Activated T-cell treated with anti-CD3 and anti-CD28 coated beads, Interleukin-2, amount 50 U/mL, for 1 hour (primary cell): ENCODE results near the gene CDC123.
"Not testable (repeated sequence)": the region's sequence is repeated elsewhere in the genome, so short reads cannot be mapped to it uniquely, and the experiment has no call there.

ENCODE experiments used
- DNase-seq: peaks from one replicate; pipeline ENCODE4 v3.0.0-alpha.2; 2020

Gene CDC123

GRCh38 chr10:12191715-12192114, 4.3 kb upstream of the CDC123 start:
- DNase-seq = no peak

GRCh38 chr10:12193193-12193592, 2.8 kb upstream of the CDC123 start:
- no peak for DNase-seq

GRCh38 chr10:12194752-12195271, 1.2 kb upstream of the CDC123 start:
- peak; percentile 43 for DNase-seq

- no peak for DNase-seq
Measured at GRCh38 chr10:12195281-12195602, 746 bp upstream of the CDC123 start.

DNA sequence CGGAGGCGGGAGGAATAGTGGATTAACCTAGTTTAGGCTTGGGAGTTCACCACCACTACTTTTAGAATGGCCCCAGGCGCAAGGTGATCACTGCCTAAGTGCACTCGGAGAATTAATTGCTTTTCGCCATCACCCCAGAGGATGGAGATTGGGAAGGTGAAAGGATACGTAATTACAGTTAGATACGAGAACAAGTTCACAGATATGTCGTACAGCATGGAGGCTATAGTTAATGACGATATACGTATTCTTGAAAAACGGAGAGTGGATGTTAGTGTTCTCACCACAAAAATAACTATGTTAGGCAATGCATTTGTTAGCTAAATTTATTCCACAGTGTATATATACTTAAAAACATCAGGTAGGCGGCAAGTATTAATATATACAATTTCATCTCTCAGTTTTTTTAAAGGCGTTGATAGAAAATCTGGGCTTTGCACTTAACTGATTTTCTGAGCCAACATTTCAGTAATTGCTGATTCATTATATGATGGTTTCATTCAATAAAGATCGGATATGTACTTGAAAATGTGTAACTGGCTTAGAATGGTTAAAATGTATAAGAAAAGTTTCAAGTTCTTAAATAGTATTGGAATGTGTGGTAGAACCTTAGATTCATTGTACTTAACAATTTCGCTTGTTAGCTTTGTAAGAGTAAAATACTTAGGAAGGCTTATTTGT, 683 bp downstream of the CDC123 start:
- DNase-seq = no peak

GRCh38 chr10:12198156-12198555, 2.2 kb downstream of the CDC123 start:
- no peak for DNase-seq

DNA sequence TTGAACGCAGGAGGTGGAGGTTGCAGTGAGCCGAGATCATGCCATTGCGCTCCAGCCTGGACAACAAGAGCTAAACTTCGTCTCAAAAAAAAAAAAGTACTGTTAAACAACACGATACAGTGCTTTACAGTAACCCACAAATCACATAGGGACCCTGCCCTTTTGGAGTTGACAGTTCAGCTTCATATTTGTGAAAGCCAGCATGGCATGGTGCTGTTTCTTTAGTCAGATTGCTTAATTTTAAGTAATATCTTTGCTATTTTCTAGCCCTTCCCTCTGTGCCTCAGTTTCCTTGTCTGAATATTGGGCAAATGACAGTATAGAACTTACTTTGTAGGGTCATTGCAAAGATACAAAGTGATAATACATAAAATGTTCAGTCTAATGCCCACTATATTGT, 4.9 kb downstream of the CDC123 start:
- DNase-seq = no peak

DNA sequence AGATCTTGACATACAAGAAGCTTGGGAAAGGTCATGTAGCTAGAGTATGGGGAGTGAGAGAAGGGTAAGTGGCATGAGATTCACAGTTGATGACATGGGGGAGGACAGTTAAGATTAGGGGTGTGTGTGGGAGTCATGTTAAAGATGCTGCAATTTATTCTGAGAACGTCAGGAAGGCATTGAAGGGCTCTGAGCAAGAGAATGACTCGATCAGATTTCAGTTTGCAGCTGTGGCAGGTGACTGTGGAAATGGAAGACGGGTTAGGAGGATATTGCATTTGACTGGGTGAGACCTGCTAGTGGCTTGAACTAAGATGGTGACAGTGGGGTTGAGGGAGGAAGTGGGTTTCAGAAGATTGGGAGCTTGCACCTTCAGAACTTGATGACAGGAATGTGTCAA, 5.6 kb downstream of the CDC123 start:
- no peak for DNase-seq

DNA sequence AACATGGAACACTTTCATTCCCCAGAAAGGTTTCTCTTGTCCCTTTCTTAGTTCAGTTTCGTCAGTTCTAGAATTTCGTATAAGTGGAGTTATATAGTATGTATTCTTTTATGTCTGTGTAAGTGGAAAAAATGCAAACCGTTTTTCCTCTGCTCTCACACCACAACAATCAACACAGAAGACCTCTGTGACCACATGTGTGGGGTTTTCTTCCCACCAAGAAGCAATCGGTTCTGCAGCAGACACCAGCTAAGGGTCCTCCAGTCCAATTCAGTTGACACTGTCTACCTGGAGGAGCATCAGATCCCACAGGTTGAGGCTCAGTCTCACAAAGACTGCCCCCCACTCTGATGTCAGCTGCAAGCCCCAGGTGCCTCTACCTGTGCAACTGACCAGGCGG, 6.2 kb downstream of the CDC123 start:
- no peak for DNase-seq

DNA sequence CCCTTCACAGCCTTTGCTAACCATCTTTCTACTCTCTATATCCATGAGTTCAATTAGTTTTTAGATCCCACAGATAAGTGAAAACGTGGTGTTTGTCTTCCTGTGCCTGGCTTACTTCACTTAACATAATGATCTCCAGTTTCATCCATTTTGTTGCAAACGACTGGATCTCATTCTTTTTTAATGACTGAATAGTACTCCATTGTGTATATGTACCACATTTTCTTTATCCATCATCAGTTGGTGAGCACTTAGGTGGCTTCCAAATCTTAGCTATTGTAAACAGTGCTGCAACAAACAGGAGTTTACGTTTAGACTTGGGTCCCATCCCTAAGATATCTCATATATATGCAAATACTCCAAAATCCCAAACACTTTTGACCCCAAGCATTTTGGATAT, 9.1 kb downstream of the CDC123 start:
- DNase-seq = no peak

DNA sequence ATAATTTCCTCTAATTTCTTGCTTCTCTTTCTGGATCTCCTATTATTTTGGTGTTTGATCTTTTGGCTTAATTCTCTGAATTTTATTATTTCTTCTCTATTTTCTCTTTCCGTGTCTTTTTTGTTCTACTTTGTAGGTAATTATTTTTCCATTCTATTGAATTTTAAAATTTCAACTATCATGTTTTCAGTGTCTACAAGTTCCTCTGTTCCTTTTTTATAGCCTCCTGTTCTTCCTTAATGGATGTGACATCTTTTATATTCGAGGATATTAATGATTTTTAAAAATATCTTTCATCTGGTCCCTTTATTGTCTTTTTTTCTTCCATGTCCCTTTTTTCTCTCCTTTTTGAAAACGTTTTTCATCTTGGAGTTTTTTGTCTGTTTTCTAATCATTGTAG, 11.1 kb downstream of the CDC123 start:
- no peak for DNase-seq

DNA sequence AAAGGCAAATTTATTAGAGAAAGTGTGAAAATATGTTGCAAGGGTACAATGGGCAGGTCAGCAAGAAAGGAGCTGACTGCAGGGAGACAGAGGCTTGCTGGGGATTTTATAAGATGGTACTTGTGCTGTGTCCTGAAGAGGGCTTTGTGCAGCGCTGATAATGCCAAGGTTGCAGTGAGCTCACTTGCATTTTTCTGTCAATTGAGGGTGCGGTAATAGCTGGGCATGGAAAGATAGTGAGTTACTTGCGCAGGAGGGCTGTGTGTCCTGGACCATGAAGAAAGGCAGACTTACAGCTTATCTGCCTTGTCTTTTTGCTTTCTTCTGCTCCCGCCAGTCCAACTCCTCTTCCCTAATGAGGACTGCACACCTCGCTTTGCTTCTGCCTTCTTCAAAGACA, 12.5 kb downstream of the CDC123 start:
- DNase-seq = no peak

DNA sequence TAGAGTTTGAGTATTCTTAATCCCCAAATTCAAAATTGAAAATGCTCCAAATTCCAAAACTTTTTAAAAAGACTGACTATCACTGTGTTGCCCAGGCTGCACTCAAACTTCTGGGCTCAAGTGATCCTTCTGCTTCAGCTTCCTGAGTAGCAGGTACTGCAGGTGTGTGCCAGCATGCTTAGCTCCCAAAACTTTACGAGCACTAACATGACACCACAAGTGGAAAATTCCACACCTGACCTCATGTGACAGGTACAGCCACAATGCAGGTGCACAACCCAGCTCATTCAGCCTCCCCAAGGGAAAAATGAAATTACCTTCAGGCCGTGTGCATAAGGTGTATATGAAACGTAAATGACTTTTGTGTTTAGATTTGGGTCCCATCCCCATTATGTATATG, 16.5 kb downstream of the CDC123 start:
- no peak for DNase-seq

DNA sequence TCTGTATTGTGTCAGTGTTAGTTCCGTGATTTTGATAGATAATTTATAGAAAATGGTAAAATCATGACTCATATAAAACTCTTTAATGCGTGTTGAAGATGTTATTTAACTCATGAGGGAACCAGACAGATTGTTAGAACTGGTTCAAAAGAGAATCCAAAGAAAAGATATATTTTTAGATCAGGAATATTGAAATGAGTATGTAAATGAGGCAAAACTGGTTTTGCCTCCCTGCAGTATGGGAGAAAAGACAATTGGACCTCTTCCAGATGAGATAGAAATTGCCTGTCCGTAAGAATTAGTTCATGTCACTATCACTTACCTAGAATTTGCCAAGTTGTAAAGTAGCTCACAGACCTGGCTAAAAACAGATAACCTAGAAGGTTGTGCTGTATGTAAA, 17.6 kb downstream of the CDC123 start:
- no peak for DNase-seq

DNA sequence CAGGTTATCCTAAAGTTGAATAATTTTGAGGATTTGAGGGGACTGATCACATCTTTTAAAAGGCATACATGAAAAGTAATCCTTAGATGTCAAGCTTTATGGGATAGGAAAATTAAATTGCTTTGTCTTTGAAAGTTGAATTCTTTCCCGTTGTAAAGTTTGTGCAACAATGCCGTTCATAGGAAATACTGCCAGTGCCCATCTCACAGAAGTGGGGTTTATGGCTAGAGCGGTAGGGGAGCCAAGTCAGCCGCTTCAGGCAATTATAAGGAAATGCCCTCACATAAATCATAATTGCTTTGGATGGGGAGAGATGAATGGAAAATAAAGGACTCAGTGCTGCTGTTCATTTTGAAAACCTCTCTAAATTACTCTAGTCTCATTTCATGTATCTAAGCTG, 18.1 kb downstream of the CDC123 start:
- DNase-seq = no peak

- no peak for DNase-seq
Measured at GRCh38 chr10:12214763-12215218, 18.8 kb downstream of the CDC123 start.

GRCh38 chr10:12218991-12219390, 23.0 kb downstream of the CDC123 start:
- DNase-seq = no peak

DNA sequence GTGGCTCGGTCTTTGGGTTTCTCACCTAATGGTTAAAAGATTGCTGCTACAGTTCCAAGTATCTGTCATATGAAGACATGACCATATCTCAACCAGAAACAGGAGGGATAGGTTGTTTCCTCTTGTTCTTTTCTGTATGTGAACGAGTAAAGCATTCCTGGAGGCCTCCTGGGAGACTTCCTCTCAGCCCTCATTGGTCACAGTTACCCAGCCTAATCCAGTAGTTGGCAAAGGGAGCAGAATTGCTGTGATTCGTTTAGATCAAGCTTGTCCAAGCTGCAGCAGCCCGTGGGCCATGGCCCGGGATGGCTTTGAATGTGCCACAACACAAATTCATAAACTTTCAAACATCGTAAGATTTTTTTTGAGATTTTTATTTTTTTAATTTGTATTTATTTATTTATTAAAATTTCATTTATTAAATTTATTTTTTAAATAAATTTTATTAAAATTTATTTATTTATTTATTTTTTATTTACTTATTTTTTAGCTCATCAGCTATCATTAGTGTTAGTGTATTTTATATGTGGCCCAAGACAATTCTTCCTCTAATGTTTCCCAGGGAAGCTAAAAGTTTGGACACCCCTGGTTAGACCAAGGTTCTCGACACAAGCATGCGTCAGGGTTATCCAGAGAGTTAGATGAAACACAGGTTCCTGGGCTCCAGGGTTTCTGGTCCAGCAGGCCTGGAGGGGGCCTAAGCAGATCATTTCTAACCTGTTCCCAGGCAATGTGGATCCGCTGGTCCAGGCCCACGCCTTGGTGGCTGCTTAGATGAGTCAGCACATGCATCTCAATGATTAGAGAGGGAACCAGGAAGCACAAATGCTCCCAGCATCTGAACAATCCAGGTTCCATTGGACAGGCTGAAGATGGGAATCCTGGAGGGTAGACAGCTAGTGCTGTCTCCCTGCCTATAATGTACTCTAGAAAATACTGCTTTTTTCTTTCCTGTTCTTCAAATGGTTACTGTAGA, 25.6 kb downstream of the CDC123 start:
- DNase-seq = no peak

DNA sequence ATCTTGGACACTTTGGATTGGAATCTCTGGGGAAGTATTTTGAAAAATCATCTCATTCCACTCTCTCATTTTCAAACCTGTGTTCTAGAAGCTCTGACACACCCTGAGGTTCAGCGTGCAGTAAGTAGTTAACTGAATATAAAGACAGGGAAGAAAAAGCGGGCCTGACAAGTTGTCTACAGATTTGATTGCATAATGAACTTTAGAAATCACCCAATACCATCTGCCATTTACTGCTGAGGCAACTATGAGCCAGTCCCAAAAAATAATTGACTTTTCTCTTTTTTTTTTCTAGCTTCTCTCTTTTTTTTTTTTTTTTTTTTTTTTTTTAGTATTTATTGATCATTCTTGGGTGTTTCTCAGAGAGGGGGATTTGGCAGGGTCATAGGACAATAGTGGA, 29.5 kb downstream of the CDC123 start:
- no peak for DNase-seq

DNA sequence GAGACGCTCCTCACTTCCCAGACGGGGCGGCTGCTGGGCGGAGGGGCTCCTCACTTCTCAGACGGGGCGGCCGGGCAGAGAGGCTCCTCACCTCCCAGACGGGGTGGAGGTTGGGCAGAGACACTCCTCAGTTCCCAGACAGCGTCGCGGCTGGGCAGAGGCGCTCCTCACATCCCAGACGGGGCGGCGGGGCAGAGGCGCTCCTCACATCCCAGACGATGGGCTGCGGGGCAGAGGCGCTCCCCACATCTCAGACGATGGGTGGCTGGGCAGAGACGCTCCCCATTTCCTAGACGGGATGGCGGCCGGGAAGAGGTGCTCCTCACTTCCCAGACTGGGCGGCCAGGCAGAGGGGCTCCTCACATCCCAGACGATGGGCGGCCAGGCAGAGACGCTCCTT, 30.4 kb downstream of the CDC123 start:
- DNase-seq = not testable (repeated sequence)

DNA sequence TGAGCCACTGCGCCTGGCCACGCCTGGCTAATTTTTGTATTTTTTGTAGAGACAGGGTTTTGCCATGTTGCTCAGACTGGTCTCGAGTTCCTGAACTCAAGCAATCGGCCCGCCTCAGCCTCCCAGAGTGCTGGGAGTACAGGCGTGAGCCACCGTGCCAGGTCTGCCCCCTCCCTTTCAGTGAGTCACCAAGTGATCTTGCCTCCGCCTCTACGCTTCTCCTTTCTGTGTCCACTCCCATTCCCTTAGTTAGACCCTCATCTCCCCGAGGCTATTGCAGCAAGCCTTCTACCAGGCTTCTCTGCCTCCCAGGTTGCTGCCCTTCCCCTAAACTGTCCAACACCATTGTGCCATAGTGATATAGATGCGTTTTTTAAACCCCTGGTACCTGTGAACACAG, 32.9 kb downstream of the CDC123 start:
- no peak for DNase-seq

- DNase-seq = not testable (repeated sequence)
Measured at GRCh38 chr10:12234687-12235086, 38.7 kb downstream of the CDC123 start.

DNA sequence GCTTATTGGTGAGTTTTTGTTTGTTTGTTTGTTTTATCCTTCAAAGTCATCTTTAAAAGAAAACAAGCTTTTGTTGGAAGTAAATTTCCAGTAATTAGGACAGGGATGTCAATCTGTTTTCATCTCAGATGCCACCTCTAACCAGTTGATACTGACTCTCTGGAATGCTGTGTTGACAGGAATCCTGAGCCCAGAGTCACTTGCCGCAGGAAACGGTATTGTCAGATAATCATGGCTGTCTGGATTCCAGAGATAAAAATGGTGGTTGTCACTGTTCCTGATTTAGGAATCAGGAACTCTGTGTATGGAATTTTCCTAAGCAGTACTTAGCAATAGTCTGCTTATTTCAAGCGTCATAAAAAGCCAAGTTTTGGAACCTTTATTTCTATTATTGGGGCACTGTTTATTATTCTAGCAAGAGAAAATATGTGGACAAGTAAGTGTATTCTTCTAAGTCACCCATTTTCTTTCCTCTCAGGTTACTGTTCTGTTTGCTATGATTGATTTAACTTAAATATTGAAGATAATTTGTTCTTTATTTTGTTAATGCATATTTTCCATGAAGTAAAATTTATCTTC, 39.2 kb downstream of the CDC123 start:
- no peak for DNase-seq

DNA sequence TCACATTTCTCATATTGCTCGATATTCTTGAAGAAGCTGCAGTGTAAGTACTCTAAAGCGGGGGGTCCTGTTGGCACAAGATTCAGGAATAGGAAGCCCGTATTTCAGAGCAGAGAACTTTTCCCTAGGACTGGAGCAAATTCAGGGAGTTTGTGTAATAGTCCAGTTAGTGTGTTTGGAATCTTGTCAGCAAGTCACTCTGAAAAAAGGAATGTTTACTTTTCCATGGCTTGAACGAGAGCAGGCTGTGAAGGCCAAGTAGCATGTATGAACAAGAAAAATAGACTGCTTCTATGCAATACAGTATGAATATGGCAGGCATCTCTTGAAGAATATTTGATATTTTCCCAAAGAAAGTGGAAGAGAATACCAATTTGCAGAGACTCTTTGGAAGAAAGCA, 39.8 kb downstream of the CDC123 start:
- no peak for DNase-seq
